HG03457 (cell line): ENCODE results near the gene CPT1C.
"Not testable (repeated sequence)": the region's sequence is repeated elsewhere in the genome, so short reads cannot be mapped to it uniquely, and the experiment has no call there.

Experiments used
- ATAC-seq: cut with Tn5 transposase; IDR thresholded peaks from one replicate; pipeline ENCODE4 v1.9.1; 2021; ENCODE audit warnings: moderate number of reproducible peaks; ENCODE audit not compliant: unreplicated experiment

The CPT1C gene

DNA sequence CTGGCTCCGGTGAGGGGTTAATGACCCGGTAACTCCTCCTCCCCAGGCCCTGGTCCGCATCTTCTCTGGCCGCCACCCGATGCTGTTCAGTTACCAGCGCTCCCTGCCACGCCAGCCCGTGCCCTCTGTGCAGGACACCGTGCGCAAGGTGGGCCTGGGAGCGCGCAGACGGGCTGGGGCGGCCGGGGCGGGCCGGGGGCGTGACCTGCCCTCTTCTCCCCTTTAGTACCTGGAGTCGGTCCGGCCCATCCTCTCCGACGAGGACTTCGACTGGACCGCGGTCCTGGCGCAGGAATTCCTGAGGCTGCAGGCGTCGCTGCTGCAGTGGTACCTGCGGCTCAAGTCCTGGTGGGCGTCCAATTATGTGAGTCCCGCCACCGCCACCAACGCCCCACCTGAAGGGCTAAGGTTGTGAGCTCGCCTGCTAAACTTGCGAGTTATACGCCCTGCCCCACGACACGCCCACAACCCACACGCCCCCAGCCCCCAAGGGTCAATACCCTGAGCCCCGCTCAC is 10.4 kb downstream of the CPT1C start:
- no peak for ATAC-seq

DNA sequence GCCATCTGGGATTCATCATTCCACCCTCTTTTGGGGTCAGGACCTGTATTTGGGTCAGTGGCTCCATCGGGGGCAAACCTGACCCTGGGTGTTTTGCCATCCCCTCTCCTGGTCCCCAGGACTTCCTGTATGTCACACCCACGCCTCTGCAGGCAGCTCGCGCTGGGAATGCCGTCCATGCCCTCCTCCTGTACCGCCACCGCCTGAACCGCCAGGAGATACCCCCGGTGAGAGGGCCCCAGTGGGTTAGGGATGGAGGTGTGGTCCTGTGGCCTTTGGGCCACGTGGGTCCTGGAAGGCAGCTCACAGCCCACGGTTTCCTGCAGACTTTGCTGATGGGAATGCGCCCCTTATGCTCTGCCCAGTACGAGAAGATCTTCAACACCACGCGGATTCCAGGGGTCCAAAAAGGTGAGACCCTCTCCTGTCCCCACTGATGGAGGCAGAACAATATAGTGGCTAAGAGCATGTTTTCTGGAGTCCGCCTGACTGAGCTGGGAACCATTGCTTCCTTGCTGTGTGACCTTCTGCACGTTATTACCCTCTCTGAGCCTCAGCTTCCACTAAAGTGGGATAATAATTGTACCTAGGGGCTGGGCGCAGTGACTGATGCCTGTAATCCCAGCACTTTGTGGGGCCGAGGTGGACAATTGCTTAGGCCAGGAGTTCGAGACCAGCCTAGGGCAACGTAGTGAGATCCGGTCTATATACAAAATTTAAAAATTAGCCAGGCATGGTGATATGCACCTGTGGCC is 14.1 kb downstream of the CPT1C start:
- no peak for ATAC-seq

DNA sequence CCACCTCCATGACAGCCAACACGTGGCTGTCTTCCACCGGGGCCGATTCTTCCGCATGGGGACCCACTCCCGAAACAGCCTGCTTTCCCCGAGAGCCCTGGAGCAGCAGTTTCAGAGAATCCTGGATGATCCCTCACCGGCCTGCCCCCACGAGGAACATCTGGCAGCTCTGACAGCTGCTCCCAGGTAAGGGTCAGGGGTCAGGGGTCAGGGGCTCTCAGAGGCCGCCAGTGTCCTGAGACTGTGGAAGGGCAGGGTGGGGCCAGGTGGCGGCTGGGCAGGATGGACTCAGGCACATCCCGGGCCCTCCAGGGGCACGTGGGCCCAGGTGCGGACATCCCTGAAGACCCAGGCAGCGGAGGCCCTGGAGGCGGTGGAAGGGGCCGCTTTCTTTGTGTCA is 15.0 kb downstream of the CPT1C start:
- ATAC-seq = no peak

DNA sequence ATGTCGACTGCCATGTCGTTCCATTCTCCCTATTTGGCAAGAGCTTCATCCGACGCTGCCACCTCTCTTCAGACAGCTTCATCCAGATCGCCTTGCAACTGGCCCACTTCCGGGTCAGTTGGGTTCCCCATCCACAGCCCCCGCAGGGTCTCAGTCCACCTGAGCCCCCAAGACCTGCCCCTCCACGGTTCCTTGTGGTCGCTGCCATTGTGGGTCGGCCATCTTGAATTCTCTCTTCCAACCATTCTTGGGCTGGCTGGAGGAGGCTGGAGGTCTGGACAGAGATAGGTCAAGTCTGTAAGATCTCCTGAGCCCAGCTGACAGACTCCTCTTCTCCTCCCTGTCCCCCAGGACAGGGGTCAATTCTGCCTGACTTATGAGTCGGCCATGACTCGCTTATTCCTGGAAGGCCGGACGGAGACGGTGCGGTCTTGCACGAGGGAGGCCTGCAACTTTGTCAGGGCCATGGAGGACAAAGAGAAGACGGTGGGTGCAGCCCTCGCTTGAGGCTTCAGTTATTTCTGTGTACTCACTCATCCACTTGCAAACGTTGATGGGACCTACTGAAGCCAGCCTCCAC is 19.5 kb downstream of the CPT1C start:
- no peak for ATAC-seq

DNA sequence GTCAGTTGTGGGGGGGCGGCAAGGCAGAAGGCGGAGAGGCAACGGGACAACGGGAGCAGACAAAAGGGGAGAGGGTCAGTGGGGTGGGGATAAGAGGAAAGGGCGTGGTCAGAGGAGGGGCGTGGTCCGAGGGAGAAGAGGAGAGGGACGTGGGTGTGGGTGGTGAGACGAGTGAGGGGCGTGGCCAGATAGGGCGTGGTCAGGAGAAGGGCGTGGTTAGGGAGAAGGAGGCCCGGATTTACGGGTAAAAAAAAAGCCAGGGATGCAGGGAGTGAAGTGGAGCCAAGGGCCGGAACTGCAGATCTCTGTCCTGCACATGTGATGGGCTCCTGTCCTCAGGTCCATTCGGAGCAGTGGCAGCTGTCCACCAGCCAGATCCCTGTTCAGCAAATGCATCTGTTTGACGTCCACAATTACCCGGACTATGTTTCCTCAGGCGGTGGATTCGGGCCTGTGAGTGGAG is 21.5 kb downstream of the CPT1C start:
- no peak for ATAC-seq

DNA sequence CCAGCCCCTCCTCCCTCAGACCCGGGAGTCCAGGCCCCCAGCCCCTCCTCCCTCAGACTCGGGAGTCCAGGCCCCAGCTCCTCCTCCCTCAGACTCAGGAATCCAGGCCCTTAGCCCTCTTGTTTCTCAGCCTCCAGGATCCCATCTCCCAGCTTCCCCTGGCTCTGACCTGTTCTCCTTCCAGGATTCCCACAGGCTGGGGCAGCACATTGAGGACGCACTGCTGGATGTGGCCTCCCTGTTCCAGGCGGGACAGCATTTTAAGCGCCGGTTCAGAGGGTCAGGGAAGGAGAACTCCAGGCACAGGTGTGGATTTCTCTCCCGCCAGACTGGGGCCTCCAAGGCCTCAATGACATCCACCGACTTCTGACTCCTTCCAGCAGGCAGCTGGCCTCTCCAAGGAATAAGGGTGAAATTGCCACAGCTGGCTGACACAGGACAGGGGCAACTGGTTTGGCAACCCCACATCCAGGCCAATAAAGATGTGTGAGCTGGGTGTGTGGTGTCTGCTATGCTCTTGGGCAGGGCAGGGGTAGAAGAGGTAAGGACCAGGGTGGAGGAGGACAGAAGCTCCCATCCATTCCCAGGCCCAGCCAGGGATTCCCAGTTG is 22.4 kb downstream of the CPT1C start:
- ATAC-seq = no peak

DNA sequence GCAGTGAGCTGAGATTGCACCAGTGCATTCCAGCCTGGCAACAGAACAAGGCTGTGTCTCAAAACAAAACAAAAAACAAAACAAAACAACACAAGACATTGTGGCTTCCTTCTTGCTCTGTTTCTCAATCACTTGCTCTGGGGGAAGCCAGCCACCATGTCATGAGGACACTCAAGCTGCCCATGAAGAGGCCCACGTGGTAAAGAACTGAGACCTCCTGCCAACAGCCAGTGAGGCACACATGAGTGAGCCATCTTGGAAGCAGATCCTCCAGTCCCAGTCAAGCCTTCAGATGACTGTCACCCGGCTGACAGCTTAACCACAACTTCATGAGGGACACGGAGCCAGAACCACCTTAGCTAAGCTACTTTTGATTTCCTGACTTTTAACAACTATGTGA is 25.2 kb downstream of the CPT1C start:
- ATAC-seq = no peak

DNA sequence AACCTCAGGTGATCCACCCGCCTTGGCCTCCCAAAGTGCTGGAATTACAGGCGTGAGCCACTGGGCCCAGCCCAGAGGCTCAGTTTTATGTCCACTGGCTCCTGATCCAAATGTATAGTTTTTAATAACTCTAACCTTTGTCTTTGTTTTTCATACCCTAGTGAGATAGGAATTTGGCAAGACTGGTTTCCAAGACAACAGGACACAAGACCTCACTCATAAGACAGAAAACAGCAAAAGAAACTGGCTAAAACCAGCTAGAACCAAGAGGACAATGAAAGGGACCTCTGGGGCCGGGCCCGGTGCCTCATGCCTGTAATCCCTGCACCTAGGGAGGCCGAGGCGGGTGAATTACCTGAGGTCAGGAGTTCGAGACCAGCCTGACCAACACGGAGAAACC is 27.6 kb downstream of the CPT1C start:
- ATAC-seq = no peak

DNA sequence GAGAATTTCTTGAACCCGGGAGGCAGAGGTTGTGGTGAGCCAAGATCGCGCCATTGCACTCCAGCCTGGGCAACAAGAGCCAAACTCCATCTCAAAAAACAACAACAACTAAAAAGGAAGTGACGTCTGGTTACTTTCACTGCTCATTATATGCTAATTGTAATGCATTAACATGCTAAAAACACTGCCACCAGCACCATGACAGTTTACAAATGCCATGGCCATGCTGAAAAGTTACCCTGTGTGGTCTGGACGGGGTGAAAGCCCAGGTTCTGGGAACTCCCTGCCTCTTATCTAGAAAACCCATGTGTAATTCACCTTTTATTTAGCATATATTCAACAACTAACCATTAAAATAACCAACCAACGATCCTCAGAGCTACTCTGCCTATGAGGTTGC is 28.1 kb downstream of the CPT1C start:
- ATAC-seq = no peak

DNA sequence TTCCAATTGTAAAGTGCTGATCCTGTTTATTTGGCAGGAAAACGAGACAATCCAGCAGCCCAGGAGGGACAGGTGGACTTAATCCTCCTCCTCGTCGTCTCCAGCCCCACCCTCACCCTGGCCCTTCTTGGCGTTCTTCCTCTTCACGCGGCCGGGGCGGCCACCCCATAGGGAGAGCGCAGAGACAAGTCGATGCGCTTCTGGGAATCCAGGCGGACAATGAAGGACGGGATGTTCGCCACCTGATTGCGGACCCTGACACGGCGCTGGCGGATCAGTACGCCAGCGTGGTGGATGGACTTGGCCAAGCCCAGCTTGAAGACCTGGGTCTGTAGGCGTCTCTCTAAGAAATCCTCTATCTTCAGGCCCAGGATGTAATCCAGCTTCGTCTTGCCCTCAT is 28.5 kb downstream of the CPT1C start:
- not testable (repeated sequence) for ATAC-seq

DNA sequence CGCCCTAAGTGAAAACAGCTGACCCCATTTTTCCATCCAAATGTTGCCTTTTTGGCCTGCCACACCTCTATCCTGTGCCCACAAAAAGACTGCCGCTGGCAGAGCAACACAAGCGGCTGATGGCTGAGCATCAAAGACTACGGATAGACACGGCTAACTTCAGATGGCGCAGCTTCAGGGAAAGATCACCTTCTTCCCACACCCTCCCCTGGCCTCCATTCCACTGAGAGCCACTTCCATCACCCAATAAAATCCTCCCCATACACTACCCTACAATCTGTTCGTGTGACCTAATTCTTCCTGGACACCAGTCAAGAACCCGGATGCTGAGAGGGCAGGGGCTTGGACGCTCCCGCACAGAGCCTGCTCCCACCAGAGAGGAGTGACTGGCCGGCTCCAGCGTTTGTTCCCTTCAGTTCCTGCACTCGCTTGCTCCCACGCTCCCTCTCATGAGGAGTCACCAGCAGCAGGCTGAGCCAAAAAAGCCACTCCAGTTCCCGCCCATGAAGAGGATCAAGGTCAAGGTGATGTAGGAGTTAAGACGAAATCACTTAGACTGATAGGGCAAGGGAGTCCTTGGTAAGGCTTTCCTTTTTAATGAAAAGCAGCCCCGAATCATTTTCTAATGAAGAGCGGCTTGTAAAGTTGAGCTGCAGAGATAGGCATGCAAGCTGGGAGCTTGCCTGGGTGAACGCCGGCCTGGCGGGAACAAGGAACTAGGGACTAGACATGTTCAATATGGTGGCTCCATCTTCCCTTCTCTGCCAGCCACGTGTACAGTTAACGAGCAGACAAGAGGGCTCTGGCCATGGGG is 36.5 kb downstream of the CPT1C start:
- ATAC-seq = no peak

DNA sequence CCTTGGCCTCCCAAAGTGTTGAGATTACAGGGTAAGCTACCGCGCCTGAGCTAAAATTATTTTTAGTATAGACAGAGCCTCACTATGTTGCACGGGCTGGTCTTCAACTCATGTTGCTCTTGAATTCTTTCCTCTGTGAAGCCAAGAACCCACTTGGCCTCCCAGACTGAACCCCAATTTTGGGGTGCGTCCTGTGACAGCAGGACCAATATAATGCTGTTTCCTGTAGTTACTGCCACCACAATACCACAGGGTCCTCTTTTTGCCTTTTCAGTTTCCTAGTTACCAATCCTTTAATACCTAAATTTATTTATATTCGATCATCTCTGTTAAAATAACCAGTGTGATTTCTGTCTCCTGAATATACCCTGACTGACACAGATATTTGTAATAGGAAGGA is 39.2 kb downstream of the CPT1C start:
- ATAC-seq = no peak

DNA sequence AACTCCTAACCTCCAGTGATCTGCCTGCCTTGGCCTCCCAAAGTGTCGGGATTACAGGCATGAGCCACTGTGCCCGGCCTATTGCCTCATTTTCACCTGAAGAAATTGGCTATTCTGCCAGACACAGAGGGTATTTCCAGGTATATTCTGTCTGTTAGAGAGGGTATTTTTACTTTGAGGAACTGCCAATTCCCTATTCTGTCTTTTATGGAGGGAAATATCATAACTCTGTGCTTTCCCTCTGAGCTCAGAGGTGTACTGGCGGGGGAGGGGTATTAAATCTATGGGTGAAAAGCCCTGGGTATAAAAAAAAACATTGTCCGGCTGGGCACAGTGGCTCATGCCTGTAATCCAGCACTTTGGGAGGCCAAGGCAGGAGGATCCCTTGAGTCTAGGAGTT is 47.4 kb downstream of the CPT1C start:
- no peak for ATAC-seq

DNA sequence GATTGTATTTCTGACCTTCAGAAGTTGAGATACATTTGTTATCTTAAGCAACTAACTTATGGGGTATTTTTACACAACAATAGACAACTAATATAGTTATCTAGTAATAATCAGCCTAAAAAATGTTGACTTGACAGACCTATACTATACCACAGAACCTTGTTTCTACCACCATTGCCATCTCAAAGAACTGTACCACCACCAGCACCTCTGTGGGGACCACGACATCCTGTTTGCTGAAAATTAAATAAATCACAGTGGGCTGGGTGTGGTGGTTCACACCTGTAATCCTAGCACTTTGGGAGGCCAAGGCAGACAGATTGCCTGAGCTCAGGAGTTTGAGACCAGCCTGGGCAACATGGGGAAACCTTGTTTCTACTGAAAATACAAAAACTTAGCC is 48.2 kb downstream of the CPT1C start:
- no peak for ATAC-seq

DNA sequence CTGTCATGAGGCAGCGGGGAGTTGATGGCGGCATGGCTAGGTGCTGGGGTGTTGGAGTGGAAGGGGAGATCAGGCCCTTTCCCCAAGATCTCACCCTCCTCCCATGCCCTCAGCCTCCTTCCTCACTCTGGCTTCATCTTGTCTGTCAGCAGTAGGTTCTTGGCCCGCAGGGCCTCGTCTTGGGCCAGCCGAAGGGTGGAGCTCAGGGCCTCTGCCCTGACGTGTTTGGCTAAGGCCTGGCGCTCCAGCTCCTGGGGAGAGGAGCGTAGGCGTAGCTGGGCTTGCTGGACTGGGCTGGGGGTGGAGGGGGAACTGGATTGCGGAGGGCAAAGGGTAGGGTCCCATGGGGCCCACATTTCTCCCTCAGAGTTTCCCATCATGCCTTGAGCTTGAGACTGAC is 49.0 kb downstream of the CPT1C start:
- ATAC-seq = no peak

DNA sequence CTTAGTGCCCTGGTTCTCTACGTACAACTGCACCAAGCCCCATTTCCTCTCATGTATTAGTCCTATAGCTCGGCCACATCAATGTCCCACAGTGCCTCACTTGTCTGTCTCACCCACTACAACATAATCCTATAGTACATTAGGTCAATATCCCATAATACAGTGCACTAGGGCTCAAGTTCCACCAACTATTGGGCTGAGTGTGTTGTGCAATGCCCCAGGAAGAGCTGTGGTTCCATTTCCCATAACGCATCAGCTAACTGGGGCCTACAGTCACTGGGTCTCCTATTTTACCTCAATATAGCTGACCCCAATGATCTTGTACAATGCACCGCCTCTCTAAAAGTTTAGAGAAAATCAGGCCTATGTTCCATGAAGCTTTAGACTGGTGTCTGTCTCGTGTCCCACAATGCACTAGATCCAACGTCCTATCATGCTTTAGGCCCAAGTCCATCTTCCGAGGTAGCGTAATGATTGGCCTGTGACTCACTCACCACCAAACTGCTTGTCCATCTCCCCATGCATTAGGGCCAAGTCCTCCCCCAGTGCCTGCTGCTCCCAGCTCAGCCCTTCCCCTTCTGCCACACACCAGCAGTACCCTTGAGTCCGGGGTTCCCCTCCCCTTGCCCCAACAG is 50.4 kb downstream of the CPT1C start:
- ATAC-seq = no peak

DNA sequence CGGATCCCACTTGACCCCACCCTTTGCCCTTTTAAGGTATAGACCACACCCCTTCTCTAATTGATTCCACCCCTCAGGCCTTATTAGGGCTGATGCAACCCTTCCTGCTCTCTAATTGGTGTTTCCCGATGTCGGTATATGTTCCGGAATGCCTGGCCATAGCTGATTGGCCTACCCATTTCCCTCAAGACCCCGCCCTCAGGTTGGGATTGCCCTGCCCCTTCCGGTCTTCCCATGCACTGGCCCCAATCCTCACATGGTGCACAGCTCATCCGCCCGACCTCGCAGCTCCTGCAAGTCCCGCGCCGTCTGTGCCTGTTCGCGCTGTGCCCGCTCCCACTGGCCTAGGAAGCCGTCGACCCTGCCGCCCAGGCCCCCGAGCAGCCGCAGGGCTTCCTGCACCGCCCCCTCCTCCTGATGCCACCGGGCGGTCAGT is 54.0 kb downstream of the CPT1C start:
- no peak for ATAC-seq

DNA sequence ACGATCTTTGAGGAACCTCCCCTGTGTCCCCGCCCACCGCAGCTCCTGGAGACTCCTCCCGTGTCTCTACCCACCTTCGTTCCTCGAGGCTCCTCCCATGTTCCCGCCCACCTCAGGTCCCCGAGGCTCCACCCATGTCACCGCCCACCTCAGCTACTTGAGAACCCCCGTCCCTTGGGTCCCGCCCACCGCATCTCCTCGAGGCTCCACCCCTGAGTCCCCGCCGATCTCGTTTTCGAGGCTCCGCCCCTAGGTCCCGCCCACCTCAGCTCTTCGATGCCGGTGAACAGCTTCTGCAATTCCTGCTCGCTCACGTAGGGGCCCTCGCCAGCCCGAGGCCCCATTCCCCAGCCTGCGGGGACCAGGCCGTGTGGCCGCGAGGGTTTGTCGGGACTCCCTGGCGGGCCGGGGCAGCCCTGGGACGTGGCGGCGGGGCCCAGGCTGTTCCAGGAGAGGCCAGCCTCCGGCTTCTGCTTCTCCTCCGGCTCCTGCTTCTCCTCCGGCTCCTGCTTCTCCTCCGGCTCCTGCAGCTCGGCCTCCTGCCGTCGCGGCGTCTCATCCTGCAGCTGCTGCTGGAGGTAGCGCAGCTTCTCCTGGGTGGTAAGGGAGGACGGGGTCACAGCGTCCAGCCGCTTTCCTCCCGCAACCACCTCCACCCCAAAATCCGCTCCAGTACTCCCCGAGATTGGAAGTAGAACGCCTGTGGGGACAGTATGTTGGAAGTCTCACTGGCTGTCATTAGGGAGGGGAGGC is 55.5 kb downstream of the CPT1C start:
- ATAC-seq = no peak

DNA sequence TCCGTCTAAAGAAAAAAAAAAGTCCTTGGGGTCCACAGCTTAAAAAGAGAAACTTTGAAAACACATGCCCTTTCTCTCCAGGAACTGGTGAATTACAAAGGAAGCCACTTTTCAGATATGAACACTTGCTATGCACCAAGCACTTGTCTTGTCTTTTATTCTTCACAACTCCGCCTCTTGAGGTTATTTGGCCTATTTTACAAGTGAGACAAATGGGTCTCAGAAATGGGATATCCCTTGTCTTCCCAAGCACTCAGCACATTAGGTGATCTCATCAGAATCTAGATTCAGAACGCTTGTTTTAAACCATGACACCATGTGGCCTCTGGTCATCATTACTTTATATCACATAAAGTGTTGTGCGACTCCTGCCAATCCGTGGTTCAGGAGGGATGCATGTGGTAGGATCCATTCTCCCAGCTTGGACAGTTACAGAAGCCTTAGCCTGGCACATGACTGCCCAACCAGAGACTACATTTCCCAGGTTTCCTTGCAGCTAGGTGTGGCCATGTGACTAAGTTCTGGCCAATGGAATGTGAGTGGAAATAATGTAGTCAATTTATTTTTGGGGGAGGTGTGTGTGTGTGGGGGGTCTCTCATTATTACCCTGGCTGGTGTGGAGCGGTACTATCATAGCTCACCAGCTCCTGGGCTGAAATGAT is 58.3 kb downstream of the CPT1C start:
- ATAC-seq = no peak

DNA sequence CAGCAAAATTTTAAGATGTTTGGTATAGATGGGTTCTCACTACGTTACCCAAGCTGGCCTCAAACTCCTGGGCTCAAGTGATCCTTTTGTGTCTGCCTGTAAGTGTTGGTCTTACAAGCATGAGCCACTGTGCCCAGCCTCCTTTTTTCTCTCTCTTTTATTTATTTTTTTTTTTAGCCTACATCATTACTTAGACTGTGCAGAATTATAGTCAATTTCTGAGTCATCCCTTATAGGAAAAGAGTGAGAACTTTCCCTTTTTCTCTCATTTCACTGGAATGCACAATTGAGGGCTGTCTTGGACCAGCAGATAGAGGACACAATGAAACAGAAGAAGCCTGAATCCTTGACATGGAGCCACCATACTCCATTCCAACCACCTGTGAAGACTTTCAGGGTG is 58.9 kb downstream of the CPT1C start:
- ATAC-seq = no peak
